Raji (cell line): ENCODE data around the gene FHIT.

ENCODE experiments used
- POLR2A ChIP-seq: IDR thresholded peaks from 2 replicates; pipeline ENCODE4 v1.6.1; 2011; ENCODE audit warnings: low read depth, low read length, control low read depth; ENCODE audit not compliant: insufficient read depth

The FHIT gene

DNA sequence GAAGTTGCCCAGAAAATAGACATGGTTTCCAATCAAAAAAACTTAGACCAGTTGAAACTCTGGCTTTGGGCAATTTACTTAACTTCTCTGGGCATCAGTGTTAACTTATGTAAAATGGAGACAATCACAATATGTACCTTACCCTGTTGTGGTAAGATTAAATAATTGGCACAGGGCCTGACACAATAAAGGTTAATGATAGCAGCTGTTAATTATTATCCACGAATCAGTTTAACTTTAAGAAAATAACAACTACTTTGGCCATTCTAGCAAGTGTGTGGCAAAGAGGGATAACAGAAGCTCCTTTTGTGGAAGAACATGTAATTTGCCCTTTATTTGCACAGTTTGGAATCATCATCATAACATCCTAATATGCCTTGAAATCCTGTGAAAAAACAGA lies 787.6 kb downstream of the FHIT start:
- no peak for TF ChIP-seq POLR2A

DNA sequence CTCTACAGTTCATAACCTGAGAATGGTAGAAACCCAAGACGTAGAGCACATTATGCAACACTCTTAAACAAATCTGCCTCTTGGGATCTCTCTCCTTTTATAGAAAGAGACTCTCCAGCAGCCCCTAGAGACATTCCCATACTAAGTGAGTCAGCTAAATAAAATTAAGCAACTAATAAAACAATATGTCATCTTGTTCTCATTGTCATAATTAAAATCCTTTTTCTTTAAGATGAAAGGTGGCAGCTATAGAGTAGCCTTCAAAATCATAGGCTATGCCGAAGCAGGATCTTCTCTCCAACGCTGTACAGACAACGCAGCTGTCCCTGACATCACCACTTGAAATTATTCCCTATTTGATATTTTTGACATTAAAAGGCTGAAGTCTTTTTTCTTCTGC lies 790.0 kb downstream of the FHIT start:
- no peak for TF ChIP-seq POLR2A

DNA sequence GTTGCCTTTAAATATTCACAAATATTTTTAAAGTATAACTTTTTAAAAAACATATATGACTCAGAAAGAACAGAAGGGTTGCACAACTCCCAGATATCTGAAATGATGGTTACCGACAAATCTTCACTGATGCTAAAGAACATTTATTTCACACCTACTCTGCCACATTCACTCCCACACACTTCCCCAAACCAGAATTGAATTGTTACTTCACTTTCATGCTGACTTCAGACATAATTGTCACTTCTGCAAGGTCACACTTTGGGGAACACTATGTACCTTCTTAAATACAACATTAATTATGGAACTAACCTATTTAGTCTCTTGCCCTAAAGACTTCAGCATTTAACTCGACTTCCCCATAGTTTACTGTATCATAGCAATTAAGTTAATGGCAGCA lies 795.1 kb downstream of the FHIT start:
- TF ChIP-seq POLR2A, result no peak

DNA sequence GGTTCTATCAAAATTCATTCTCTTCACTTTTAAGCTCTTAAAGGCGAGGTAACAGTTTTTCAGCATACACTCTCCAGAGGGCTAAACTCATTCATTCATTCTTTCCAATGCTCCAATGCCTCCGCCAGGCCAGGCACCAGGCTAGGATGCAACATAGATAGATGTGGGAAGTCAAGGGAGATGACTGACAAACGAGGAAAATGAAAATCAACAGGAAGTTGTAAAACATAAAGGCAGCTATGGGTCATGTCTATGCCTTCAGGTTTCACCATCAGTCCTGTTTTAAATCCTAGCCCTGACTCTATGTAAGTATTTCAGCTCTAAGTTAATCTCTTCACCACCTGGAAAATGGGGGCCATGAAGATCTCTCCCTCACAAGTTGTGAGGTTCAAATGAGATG lies 797.9 kb downstream of the FHIT start:
- no peak for TF ChIP-seq POLR2A

DNA sequence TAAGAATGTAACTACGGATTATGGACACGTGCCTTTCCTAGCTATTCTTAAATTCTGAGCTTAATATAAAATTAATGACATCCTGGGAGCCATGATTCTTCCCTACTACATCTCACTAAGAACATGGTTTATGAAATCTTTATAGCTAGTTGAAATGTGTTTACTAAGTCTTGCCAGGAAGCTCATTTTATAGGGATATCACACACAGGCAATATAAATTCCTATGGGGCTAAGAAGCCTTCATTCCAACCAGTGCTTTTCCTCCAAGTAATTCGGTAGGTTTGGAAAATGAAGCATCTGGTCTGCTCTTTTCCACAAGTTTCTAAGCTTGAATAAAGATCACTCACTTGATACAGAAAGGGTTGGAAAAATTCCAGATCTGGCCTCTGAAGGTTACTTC lies 802.6 kb downstream of the FHIT start:
- TF ChIP-seq POLR2A, result no peak

DNA sequence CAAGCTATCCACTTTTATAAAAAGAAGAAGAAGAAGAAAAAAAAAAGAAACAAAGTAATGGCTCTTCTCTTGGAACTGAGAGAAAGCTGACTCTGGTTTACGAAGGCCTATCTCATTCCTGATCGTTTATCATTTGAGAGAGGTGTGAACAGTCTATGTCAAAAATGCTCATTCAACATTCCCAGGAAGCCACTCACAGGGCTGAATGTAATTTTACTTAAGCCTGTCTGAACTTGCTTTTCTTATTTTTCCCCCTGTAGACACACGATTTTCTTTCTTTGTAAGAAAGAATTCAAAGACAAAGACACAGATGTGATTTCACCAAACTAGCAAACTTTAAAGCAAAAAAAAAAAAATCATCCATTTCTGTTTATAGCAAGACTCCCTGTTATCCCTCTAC lies 805.8 kb downstream of the FHIT start:
- no peak for TF ChIP-seq POLR2A

DNA sequence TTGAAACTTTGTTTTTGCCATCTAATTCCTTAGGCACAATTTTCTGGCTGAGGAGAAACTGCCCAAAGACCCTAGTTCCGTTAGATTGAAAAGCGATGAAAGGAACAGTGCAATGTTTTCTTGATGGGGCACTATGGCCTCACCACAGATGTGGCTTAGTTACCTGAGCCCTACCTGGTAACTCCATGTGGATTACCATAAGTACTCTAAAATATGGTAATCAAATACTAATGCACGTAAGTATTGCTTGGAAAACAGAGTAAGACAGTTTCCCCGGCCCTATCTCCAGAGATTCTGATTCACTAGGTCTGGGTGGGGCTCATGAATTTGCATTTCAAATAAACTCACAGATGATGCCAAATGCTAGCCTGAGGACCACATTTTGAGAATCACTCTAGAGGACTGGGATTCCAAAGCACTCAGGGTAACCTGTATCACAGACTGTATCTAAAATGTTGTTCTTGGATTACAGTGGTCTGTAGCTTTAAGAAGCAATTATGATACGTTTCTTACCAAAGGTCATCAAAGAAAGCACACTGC lies 806.3 kb downstream of the FHIT start:
- TF ChIP-seq POLR2A, result no peak

DNA sequence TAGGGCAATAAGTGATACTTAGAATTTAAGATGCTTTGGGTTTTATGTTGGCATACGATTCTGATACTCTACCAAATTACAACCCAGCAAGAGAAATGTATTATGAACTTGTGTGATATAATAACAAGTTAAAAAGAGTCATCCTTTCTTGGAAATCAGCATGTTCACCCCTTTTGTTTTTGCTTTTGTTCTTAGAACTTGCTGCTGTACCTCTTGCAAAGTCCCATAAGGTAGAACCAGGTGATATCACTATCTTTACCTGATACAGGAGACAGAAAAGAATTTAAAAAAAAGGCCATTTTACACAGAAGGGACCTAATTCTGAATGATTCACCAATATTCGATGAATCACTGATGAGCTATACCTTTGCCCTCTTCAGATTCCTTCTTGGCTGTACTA lies 810.4 kb downstream of the FHIT start:
- no peak for TF ChIP-seq POLR2A

DNA sequence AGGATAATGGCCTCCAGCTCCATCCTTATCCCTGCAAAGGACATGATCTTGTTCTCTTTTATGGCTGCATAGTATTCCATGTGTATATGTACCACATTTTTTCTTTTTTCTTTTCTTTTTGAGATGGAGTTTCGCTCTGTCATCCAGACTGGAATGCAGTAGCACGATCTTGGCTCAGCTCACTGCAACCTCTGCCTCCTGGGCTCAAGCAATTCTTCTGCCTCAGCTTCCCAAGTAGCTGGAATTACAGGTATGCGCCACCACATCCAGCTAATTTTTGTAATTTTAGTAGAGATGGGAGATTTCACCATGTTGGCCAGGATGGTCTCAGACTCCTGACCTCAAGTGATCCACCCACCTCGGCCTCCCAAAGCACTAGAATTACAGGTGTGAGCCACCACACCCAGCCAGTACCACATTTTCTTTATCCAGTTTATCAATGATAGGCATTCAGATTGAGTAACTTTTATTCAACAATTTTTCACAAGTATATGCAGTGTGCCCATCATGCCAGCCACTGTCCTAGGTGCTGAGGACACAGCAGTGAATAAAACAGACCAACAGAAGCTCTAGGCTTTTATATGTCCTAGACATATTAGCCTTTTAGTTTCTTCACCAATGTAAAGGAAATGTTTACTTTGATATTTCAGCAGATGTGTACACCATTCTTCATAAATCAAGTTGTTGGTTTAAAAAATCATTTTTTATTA lies 815.2 kb downstream of the FHIT start:
- TF ChIP-seq POLR2A, result no peak

DNA sequence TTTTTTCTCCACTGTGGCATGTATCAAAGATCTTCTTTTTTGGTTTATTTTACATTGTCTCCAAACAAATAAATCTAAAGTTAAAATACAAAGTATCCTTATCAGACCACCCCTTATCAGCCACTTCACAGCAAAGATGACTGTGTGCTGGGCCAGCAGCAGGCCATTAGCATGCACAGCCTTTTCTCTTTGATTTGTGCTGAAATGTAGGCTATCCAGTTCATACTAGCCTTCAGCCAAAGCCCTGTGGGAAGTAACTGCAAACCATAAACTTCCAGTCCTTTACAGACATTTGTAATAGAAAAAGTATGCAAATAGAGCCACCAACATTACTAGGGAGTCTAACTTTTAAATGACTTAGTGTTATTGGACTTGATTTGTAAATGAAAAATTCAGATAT lies 816.3 kb downstream of the FHIT start:
- no peak for TF ChIP-seq POLR2A

DNA sequence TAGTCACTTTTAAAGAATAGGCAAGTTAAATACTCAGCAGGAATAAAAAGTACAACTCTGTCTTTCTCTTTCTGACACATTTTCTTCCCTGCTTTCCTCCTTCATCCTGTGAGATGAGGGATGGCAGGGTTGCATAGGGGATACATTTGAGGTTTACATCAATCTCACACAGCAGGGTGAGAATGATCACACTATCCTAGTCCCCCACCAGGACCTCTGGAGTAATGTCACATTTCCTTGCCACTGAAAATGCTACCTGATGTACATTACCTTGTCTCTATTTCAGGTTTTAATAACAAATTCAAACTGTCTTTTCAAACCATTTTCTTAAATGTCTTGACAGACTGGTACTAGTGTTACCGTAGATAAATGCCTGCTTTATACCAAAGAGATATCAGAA lies 816.9 kb downstream of the FHIT start:
- no peak for TF ChIP-seq POLR2A

DNA sequence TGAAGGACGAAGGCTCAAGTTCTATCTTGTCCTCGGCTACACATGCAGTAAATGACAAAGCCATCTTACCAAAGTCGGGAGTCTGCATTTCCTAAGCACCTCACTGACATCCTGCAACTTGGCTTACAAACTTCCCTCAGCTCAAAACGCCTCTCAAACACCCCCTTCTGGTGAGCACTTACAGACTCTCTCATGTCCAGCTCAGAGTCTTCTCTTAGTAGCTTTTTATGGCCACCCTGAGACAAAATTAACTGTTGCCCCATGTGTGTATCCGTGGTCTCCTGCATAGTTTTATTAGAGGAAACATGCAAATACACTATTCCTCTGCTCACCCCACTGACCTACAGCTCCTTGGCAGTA lies 819.7 kb downstream of the FHIT start:
- TF ChIP-seq POLR2A, result no peak

DNA sequence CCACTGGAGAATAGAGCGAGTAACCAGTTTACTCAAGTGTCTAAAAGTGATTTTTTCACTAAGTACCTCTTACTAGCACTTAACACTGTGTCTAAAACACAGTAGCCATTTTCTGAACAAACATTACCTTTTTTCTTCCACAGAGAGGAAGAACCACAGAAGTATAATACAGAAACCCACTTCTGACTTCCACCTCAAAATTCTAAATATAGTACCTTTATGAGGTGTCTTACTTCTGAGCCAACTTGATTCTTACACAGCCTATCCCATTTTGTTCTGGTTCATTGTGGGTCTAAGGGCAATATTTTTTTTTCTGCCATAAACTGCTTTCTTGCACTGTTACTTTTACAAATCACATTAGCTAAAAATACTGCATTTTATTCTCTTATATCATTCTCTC lies 821.0 kb downstream of the FHIT start:
- TF ChIP-seq POLR2A, result no peak

DNA sequence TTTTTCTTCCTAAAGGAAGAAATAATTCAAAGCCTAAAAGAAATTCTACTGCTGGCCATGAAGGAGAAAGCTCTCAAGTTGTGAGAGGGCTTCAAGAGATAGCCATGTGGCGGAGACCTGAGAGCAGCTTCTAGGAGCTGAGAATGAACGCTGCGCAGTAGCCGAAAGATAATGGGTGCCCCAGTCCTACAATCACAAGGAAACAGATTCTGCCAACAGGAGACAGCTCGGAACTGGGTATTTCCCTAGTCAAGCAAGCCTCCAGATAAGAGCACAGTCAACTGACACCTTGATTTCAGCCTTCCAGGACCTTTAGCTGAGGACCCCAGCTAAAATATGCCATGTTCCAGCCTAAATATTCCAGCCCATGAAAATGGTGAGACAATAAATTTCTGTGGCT lies 824.1 kb downstream of the FHIT start:
- no peak for TF ChIP-seq POLR2A

DNA sequence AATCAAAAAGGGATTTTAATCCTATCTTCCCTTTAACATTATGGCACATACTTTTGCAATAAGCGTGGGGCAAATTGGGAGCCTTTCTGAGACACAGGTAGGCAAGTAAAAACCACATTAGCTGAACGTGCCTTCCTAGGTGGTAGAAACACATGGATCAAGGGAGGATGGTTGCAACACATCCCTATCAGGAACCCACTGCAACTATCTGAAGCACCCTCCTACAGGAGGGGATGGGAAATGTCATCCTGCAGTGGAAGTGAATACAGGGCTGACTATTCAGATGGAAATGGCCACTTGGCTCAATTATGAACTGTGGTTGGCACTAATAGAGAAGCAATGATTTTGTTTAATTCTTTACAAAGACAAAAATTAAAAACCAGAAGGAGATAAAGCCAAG lies 826.3 kb downstream of the FHIT start:
- no peak for TF ChIP-seq POLR2A

DNA sequence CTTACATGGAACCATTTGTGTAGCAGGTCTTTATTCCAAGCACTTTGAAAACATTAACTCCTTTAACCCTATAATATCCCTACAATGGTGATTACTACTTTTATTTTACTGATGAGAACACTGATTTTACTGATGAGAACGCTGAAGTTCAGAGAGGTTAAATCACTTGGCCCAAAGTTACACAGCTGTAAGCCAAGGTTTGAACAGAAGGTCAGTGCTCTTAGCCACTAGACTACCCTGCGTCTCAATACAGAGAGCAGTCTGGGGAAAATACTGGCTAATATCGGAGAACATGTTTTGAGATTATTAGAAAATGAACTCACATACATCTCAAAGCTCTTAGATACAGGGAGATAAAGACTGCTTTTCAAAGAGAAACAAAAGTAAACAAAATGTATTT lies 827.2 kb downstream of the FHIT start:
- no peak for TF ChIP-seq POLR2A

DNA sequence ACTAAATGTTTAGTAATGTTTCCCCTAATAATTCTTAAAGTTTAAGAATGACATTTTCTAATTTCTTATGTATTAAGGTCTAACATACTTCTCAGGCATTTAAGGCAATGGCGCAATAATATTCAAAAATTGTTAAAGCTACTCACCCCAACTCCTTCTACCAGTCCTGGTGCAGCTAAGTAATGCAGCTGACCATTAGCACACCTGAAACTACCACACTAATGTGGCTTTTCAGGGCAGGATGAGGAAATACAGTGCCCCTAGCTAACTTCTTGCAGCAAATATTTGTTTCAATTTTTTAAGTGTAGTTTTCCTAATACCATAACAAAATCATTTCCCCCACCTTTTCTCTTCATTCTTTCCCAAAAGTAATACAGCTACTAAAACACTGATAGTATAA lies 827.7 kb downstream of the FHIT start:
- no peak for TF ChIP-seq POLR2A

DNA sequence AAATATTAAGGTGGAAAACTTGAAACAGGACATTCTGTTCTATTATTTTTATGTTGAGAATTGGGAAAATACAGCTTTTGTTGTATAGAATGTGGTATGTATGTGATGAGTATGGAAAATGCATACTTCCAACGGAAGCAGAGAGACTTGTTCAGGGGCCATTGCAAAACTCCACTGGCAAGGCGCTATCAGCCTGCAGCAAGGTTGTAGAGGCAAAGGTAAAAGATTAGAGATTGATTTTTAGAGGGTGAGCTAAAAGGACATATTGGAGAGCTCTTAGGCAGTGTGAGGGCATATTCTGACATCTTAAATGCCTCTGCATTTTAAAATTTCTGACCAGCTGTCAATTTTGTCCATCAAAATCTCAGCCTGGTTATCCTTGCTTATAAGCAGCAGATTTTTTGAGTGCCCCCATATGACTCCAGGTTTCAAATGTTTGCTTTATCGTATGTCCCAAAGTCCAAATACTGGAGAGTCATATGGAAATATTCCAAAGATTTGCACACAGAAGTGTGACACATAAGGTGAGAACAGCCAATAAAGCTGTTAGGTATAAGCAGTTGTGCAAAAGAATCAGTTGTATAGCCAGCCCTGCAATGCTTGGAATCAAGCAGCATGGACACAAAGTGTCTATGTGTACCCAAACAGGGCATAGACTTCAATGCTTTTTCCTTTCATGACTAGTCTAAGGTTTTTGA lies 829.4 kb downstream of the FHIT start:
- TF ChIP-seq POLR2A, result no peak

DNA sequence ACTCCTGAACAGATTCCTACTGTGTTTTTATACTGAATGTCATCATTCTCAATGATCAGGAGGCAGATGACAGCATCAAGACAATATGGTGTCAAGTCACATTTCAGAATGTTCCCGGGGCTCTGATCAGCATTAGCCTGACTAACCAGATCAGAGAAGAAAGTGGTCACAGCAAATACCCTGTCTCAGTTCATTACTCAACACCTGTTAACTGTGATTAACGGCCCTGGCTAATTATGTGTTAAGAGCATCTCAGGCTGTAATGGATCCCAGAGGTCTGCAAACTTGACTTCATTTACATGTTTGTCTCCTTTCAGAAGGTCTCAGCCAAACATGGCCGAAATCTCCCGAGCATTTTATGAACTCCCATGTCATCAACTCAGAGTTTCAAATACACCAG lies 833.7 kb downstream of the FHIT start:
- TF ChIP-seq POLR2A, result no peak
